Vagina (tissue), 2 donors: ENCODE measurements around the gene RPS19BP1. TPM values are rescaled to one million over a fixed set of nuclear protein-coding genes. Genes with fewer than 3 reads are reported as not detected.

Source experiments
- DNase-seq, 2 donors: peaks; one replicate each; pipeline ENCODE4 v3.0.0-alpha.2; 2017; ENCODE audit errors: extremely low spot score in 2 of 2
- H3K27ac ChIP-seq: fragments of 200-600 bp; sonication (generic); one replicate; pipeline ENCODE4 v1.5.1; 2019
- H3K27me3 ChIP-seq: fragments of 200-600 bp; sonication (generic); one replicate; pipeline ENCODE4 v1.5.1; 2019
- H3K36me3 ChIP-seq, 2 donors: fragments of 200-600 bp; sonication (generic); one replicate each; pipeline ENCODE4 v1.5.1; 2017 to 2019
- H3K4me1 ChIP-seq: fragments of 200-600 bp; sonication (generic); one replicate; pipeline ENCODE4 v1.5.1; 2019
- H3K4me3 ChIP-seq, 2 donors: fragments of 200-600 bp; sonication (generic); 1 replicate in 1 of 2; 2 replicates in 1 of 2; pipeline ENCODE4 v1.5.1; 2016 to 2019
- H3K9me3 ChIP-seq: fragments of 200-600 bp; sonication (generic); one replicate; pipeline ENCODE4 v1.5.1; 2019
- POLR2A ChIP-seq, 2 donors: fragments of 450-650 bp; IDR thresholded peaks; one replicate each; pipeline ENCODE4 v1.6.1; 2017; ENCODE audit warnings: antibody characterized with exemption in 2 of 2, mild to moderate bottlenecking in 2 of 2, moderate library complexity in 2 of 2
- POLR2AphosphoS5 ChIP-seq, 2 donors: sonication (generic); formaldehyde crosslinking; IDR thresholded peaks; one replicate each; pipeline ENCODE4 v1.9.0; 2017; ENCODE audit warnings: antibody characterized with exemption in 2 of 2, mild to moderate bottlenecking in 2 of 2, low read depth in 1 of 2; ENCODE audit not compliant: insufficient read depth in 1 of 2
- intact Hi-C: fragments of 100-400 bp; cut with DNase I; formaldehyde crosslinking; loops from one replicate; pipeline ENCODE4 v1.15.1; 2023
- total RNA-seq: library from RNA; depleted of rRNA; stranded (reverse); fragments of >200 nt; gene quantifications from one replicate; pipeline ENCODE4 v1.2.3, GENCODE V29; 2016
- TF ChIP-seq, protein P1 (sequence below), 3 experiments: fragments of 450-650 bp in 2 of 3; fragments of 200-600 bp in 1 of 3; sonication (generic) in 1 of 3; IDR thresholded peaks; one replicate each; pipeline ENCODE4 v1.5.1; 2017 to 2019; ENCODE audit warnings: antibody characterized with exemption in 3 of 3, mild to moderate bottlenecking in 2 of 3, moderate library complexity in 2 of 3

The RPS19BP1 gene
- total RNA-seq, 1 donor from 2014 or later: 107 TPM

DNA sequence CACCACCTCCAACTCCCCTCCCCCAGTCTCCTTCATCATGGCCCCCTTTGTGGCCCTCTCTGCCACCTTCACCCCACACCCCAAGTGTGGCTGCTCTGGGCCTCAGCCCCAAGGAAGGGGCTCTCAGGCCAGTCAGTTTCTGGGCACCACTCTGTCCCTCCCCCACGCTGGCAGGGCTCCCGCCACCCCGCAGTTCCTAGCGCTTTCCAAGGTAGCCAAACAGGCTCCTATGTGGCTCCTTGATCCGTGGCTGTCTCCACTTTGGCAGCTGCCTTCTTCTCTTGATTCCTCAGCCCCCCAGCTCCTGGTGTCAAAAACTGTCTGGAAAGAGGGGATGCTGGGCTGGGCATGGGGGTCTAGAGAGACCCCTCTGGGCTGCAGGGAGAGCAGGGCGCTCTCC, 27.6 kb upstream of the RPS19BP1 start:
- no peak for DNase-seq
- peaks cover 14% of the 10 kb centered on the region for H3K4me1 ChIP-seq
- H3K27me3 ChIP-seq: peaks cover 15% of the 10 kb centered on the region
- intact Hi-C loops: no loop called here
- H3K36me3 ChIP-seq: no peaks in the 10 kb centered on the region
- no peak overlapping the region for H3K4me3 ChIP-seq
- H3K27ac ChIP-seq: no peak overlapping the region
- H3K9me3 ChIP-seq: no peaks in the 10 kb centered on the region
- TF ChIP-seq, protein P1, sequence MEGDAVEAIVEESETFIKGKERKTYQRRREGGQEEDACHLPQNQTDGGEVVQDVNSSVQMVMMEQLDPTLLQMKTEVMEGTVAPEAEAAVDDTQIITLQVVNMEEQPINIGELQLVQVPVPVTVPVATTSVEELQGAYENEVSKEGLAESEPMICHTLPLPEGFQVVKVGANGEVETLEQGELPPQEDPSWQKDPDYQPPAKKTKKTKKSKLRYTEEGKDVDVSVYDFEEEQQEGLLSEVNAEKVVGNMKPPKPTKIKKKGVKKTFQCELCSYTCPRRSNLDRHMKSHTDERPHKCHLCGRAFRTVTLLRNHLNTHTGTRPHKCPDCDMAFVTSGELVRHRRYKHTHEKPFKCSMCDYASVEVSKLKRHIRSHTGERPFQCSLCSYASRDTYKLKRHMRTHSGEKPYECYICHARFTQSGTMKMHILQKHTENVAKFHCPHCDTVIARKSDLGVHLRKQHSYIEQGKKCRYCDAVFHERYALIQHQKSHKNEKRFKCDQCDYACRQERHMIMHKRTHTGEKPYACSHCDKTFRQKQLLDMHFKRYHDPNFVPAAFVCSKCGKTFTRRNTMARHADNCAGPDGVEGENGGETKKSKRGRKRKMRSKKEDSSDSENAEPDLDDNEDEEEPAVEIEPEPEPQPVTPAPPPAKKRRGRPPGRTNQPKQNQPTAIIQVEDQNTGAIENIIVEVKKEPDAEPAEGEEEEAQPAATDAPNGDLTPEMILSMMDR (IDR thresholded peaks at IDR 0.05): no peak
- TF ChIP-seq POLR2AphosphoS5 (IDR thresholded peaks at IDR 0.05; ENCODE audit: insufficient read depth in 1 of 2, low read depth in 1 of 2) (no peak), POLR2A (IDR thresholded peaks at IDR 0.05) (no peak)

DNA sequence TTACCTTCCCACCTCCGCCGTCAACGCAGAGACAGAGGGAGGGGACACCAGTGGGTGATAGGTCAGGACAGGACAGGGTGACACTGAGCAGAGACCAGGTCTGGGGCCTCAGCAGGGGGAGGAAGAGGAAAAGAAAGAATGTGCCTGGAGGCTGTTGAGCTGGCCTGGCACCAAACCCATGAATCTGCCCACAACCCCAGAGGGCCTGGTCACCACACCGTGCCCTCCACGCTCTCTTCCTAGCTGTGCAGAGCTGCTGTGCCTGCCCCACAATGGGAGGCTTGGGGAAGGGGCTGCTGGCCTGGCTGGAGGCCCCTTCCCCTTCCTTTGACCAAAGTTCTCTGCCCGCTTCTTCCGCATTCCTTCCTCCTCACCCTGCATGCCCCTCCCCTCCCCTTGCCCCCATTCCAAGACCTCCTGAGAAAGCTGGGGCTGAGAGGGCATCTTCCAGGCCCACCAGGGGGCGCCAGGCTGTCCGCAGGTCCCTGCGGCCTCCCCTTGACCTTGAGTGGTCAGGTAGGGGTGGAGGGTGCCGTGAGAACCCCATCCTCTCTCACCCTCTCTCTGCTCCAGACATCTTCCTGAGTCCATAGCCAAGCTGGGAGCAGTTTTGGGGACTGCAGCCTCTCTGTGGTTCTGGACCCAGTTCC, 27.0 kb upstream of the RPS19BP1 start:
- peaks cover 15% of the 10 kb centered on the region for H3K27me3 ChIP-seq
- no peak for DNase-seq
- no peak overlapping the region for H3K27ac ChIP-seq
- intact Hi-C loops: no loop called here
- peaks cover 14% of the 10 kb centered on the region for H3K4me1 ChIP-seq
- TF ChIP-seq, protein P1 (IDR thresholded peaks at IDR 0.05): no peak
- TF ChIP-seq POLR2AphosphoS5 (IDR thresholded peaks at IDR 0.05; ENCODE audit: insufficient read depth in 1 of 2, low read depth in 1 of 2) (no peak), POLR2A (IDR thresholded peaks at IDR 0.05) (no peak)
- no peaks in the 10 kb centered on the region for H3K9me3 ChIP-seq
- no peaks in the 10 kb centered on the region for H3K36me3 ChIP-seq
- no peak overlapping the region for H3K4me3 ChIP-seq

DNA sequence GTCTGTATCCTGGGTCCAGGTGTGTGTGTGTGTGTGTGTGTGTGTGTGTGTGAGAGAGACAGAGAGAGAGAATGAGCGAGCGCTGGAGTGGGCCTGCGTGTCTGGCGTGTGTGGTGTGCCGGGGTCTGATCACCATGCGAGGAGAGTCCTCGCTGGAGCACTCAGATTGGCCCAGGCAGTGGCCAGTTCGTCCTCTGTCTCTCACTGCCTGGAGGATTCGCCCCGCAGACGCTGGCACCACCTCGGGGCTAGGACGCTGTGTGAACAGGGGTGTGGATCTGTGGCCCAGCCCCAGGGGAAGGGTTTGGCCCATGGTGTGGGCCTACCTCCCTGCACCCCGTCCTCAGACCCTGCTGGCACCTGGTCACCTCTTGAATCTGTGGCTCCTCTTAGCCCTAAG, 26.4 kb upstream of the RPS19BP1 start:
- H3K9me3 ChIP-seq: no peaks in the 10 kb centered on the region
- peaks cover 15% of the 10 kb centered on the region for H3K27me3 ChIP-seq
- no peak overlapping the region for H3K27ac ChIP-seq
- H3K4me3 ChIP-seq: no peak overlapping the region
- H3K36me3 ChIP-seq: no peaks in the 10 kb centered on the region
- peaks cover 14% of the 10 kb centered on the region for H3K4me1 ChIP-seq
- TF ChIP-seq POLR2AphosphoS5 (IDR thresholded peaks at IDR 0.05; ENCODE audit: insufficient read depth in 1 of 2, low read depth in 1 of 2) (no peak), POLR2A (IDR thresholded peaks at IDR 0.05) (no peak)
- TF ChIP-seq, protein P1 (IDR thresholded peaks at IDR 0.05): no peak
- DNase-seq: no peak
- intact Hi-C loops: no loop called here

DNA sequence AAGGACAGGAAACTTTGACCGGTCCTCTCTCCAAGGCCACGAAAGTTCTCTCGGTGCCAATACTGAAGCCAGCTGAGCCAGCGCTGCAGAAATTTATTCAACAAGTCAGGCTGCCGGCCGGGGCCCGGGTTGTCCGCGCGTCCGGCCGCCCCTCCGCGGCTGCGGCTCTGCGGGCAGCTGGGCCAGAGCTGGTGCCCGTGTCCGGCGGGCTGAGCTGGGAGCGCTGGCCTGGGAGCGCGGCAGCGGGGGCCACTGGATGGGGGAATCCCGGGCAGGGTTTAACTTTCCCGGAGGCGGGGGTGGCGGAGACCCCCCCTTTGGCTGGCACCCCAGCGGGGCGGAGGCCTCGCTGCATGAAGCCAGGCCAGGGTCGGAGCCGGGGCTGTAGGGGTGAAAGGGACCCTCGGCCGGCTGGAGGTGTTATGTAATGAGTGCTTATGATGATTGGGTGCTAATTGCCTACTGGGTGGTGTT, 25.7 kb upstream of the RPS19BP1 start:
- Histone ChIP-seq H3K4me3 (no peak overlapping the region), H3K4me1 (peaks cover 14% of the 10 kb centered on the region), H3K27me3 (peaks cover 15% of the 10 kb centered on the region), H3K9me3 (no peaks in the 10 kb centered on the region), H3K27ac (no peak overlapping the region), H3K36me3 (no peaks in the 10 kb centered on the region)
- no peak for TF ChIP-seq POLR2A (IDR thresholded peaks at IDR 0.05)
- TF ChIP-seq POLR2AphosphoS5 (IDR thresholded peaks at IDR 0.05; ENCODE audit: insufficient read depth in 1 of 2, low read depth in 1 of 2): no peak
- TF ChIP-seq, protein P1 (IDR thresholded peaks at IDR 0.05): no peak
- no peak for DNase-seq
- intact Hi-C loops: no loop called here
